HepG2 (cell line): ENCODE results near the gene ABCC9. TPM values are rescaled to one million over a fixed set of nuclear protein-coding genes. Genes with fewer than 3 reads are reported as not detected.

Source experiments
- ATAC-seq: fragments of 200-7000 bp; cut with Tn5 transposase; 3 replicates; pipeline ENCODE4 v1.9.1; 2020; ENCODE audit warnings: mild to moderate bottlenecking, moderate library complexity
- BruUV-seq: library from RNA; stranded (reverse); fragments of 400-500 nt; replicated peaks from 2 replicates; lab custom pipeline; 2021; lab: Mats Ljungman, UMichigan
- CTCF ChIA-PET: fragments of 300-600 bp; formaldehyde crosslinking; extraction: SDS; loops from one replicate; lab custom pipeline; 2021; ENCODE audit warnings: low total read pairs, inconsistent platforms, low intra/inter-chr PET ratio; lab: Yijun Ruan, JAX
- POLR2A ChIA-PET: fragments of 350-600 bp; sonication (Branson Sonifier 250); formaldehyde crosslinking; loops from one replicate; lab custom pipeline; 2020; ENCODE audit warnings: antibody characterized with exemption, inconsistent platforms; lab: Yijun Ruan, JAX
- DNase-seq: peaks from one replicate; pipeline ENCODE4 v3.0.0-alpha.2; 2015; ENCODE audit warnings: low spot score
- FAIRE-seq: peaks from 3 replicates; lab custom pipeline; 2011; peaks lifted over from hg19 to GRCh38; lab: Jason Lieb, UNC
- H2AFZ ChIP-seq: one replicate; pipeline ENCODE4 v1.6.1; 2011; ENCODE audit warnings: low read length, inconsistent platforms
- H3K27ac ChIP-seq: fragments of 300-600 bp; 3 replicates; pipeline ENCODE4 v1.8.0; 2011; ENCODE audit warnings: mixed run types, mild to moderate bottlenecking, mixed read lengths, low read length, inconsistent platforms; ENCODE audit not compliant: insufficient read depth; ENCODE audit errors: extremely low read length
- H3K27me3 ChIP-seq, 2 experiments: fragments of 200-600 bp in 1 of 2; 2 replicates in 1 of 2; 3 replicates in 1 of 2; pipeline versions ENCODE4 v1.6.0 to v1.8.0; 2011; ENCODE audit warnings: low read length in 2 of 2, mild to moderate bottlenecking in 2 of 2, moderate library complexity in 2 of 2, inconsistent platforms in 1 of 2; ENCODE audit not compliant: insufficient read depth in 2 of 2, control insufficient read depth in 1 of 2
- H3K36me3 ChIP-seq, 2 experiments: fragments of 200-600 bp in 1 of 2; replicated peaks in 1 of 2; 2 replicates in 1 of 2; 3 replicates in 1 of 2; pipeline versions ENCODE4 v1.5.1 to v1.8.0; 2011; ENCODE audit warnings: low read length in 2 of 2, inconsistent platforms in 1 of 2; ENCODE audit not compliant: insufficient read depth in 2 of 2, control insufficient read depth in 1 of 2
- H3K4me1 ChIP-seq: 2 replicates; pipeline ENCODE4 v1.5.1; 2012; ENCODE audit warnings: low read length, inconsistent platforms; ENCODE audit not compliant: insufficient read depth
- H3K4me2 ChIP-seq: 2 replicates; pipeline ENCODE4 v1.6.0; 2011; ENCODE audit warnings: low read depth, low read length, inconsistent platforms
- H3K4me3 ChIP-seq, 3 experiments: fragments of 200-600 bp in 1 of 3; sonication (generic), shearing (Covaris generic) in 1 of 3; replicated peaks in 1 of 3; 2 replicates each; pipeline ENCODE4 v1.5.1; 2011 to 2016; ENCODE audit warnings: low read length in 3 of 3, inconsistent platforms in 2 of 3, low read depth in 2 of 3, mild to moderate bottlenecking in 2 of 3, control low read depth in 1 of 3, mixed read lengths in 1 of 3; ENCODE audit not compliant: insufficient read depth in 1 of 3
- H3K79me2 ChIP-seq: one replicate; pipeline ENCODE4 v1.6.1; 2011; ENCODE audit warnings: low read length, inconsistent platforms; ENCODE audit not compliant: insufficient read depth
- H3K9ac ChIP-seq: 2 replicates; pipeline ENCODE4 v1.6.0; 2011; ENCODE audit warnings: mild to moderate bottlenecking, low read depth, low read length, inconsistent platforms; ENCODE audit not compliant: insufficient read depth
- H3K9me3 ChIP-seq: 2 replicates; pipeline ENCODE4 v1.5.1; 2012; ENCODE audit warnings: mild to moderate bottlenecking, low read length
- H4K20me1 ChIP-seq: 2 replicates; pipeline ENCODE4 v1.6.0; 2011; ENCODE audit warnings: inconsistent platforms, mild to moderate bottlenecking, low read length, moderate library complexity; ENCODE audit not compliant: insufficient read depth
- ARID5B ChIP-seq: IDR thresholded peaks from 2 replicates; pipeline ENCODE4 v1.4.0; 2020; ENCODE audit warnings: mild to moderate bottlenecking, missing genetic modification reagents
- MAFK ChIP-seq, 2 experiments: IDR thresholded peaks in 1 of 2; conservative IDR thresholded peaks in 1 of 2; 2 replicates each; pipeline ENCODE4 v1.6.1; 2011; ENCODE audit warnings: improper control_type of control experiment in 2 of 2, low read length in 2 of 2
- MEF2D ChIP-seq: sonication (generic); formaldehyde crosslinking; IDR thresholded peaks from 2 replicates; pipeline ENCODE4 v1.5.1; 2020; ENCODE audit warnings: mild to moderate bottlenecking, missing genetic modification reagents
- NFE2L2 ChIP-seq: fragments of 150-350 bp; IDR thresholded peaks from 2 replicates; pipeline ENCODE4 v1.6.1; 2014; ENCODE audit warnings: low read length
- SMAD1 ChIP-seq: sonication (generic); formaldehyde crosslinking; IDR thresholded peaks from 2 replicates; pipeline ENCODE4 v1.4.0; 2020; ENCODE audit warnings: missing genetic modification reagents, low read depth, mild to moderate bottlenecking, borderline replicate concordance
- YEATS2 ChIP-seq: sonication (generic); formaldehyde crosslinking; IDR thresholded peaks from 2 replicates; pipeline ENCODE4 v1.4.0; 2020; ENCODE audit warnings: missing genetic modification reagents, borderline replicate concordance
- ZNF160 ChIP-seq: sonication (generic); formaldehyde crosslinking; IDR thresholded peaks from 2 replicates; pipeline ENCODE4 v1.8.0; 2022; ENCODE audit warnings: mild to moderate bottlenecking, inconsistent platforms, missing genetic modification reagents
- ZNF552 ChIP-seq: sonication (generic); formaldehyde crosslinking; IDR thresholded peaks from 2 replicates; pipeline ENCODE4 v1.9.0; 2022; ENCODE audit warnings: missing genetic modification reagents, mild to moderate bottlenecking, borderline replicate concordance
- WGBS: methylation state at CpG from one replicate; pipeline ENCODE4 v1.1.6; 2017; ENCODE audit warnings: low lambda C conversion rate; 5-methylcytosine and 5-hydroxymethylcytosine counted together
- in situ Hi-C: cut with HindIII; loops from 2 replicates; pipeline ENCODE4 v1.10.0; 2017; ENCODE audit warnings: low pct_unique_long_range_greater_than_20kb; ENCODE audit not compliant: extremely low pct_ligation_motif_present
- intact Hi-C: fragments of 100-400 bp; cut with micrococcal nuclease; formaldehyde crosslinking; loops from one replicate; pipeline ENCODE4 v1.10.0; 2022; ENCODE audit not compliant: unreplicated experiment
- polyA plus RNA-seq, 8 experiments: library from polyadenylated mRNA; depleted of rRNA in 3 of 8; stranded (reverse) in 7 of 8; unstranded in 1 of 8; fragments of >200 nt; fragmentation: Illumina TruSeq in 4 of 8; extraction: Trizol in 4 of 8; gene quantifications; 2 replicates each; pipeline versions ENCODE4 v1.2.1 to v1.2.3, GENCODE V29; 2011 to 2016; ENCODE audit warnings: low read depth in 4 of 8, missing spikeins in 1 of 8, mixed read lengths in 1 of 8; ENCODE audit not compliant: insufficient read depth in 1 of 8
- total RNA-seq, 5 experiments: library from RNA; depleted of rRNA; stranded (reverse); fragments of >200 nt; fragmentation: Illumina TruSeq; extraction: Trizol; gene quantifications; 2 replicates each; pipeline ENCODE4 v1.2.3, GENCODE V29; 2016; ENCODE audit warnings: low read depth in 1 of 5

Gene ABCC9
- total and polyA plus RNA-seq, 2 of the 13 experiments (the other 11 are each of a cell fraction or from before 2014, with no cell fraction given), result not detected

GRCh38 chr12:21946983-21947382 is 5.8 kb upstream of the ABCC9 start:
- ChIA-PET CTCF (no interaction called here), POLR2A (no interaction called here)
- ATAC-seq (no peak), FAIRE-seq (no peak), DNase-seq (no peak)
- intact Hi-C loops, result no loop called here
- H3K9me3 ChIP-seq, result peaks cover 35% of the 10 kb centered on the region
- H3K36me3 ChIP-seq, result no peaks in the 10 kb centered on the region
- H4K20me1 ChIP-seq, result no peaks in the 10 kb centered on the region
- H3K79me2 ChIP-seq, result no peaks in the 10 kb centered on the region
- no peak overlapping the region for H3K4me3 ChIP-seq
- in situ Hi-C loops, result no loop called here
- peaks cover 0 to 7% of the 10 kb centered on the region in 2 experiments; a peak in 4 of 5 replicates for H3K27me3 ChIP-seq
- H3K4me2 ChIP-seq, result no peak overlapping the region
- no peak overlapping the region for H2AFZ ChIP-seq
- H3K9ac ChIP-seq, result no peak overlapping the region
- no TSS peak for BruUV-seq
- TF ChIP-seq ZNF160 (peak; percentile 98), SMAD1 (no peak), ZNF552 (CRISPR knock-in tag) (no peak)
- H3K27ac ChIP-seq, result no peak overlapping the region
- no peaks in the 10 kb centered on the region for H3K4me1 ChIP-seq

- DNase-seq (no peak), ATAC-seq (no peak), FAIRE-seq (no peak)
- no peaks in the 10 kb centered on the region for H3K36me3 ChIP-seq
- H2AFZ ChIP-seq, result no peak overlapping the region
- TF ChIP-seq MEF2D (CRISPR knock-in tag), result no peak
- TF ChIP-seq ARID5B, result no peak
- TF ChIP-seq MAFK (conservative IDR thresholded peaks at IDR 0.05 in 1 of 2, IDR thresholded peaks at IDR 0.05 in 1 of 2; ENCODE audit: low read length in 2 of 2), result 0 out of 4 replicates have a peak, but pooled peaks of 1 of the 2 experiments have one; percentile 31
- peak; percentile 62 for TF ChIP-seq NFE2L2
- TF ChIP-seq YEATS2, result no peak
- H3K9me3 ChIP-seq, result peaks cover 22% of the 10 kb centered on the region
- H3K27me3 ChIP-seq, result peaks cover 0 to 25% of the 10 kb centered on the region in 2 experiments; a peak in 4 of 5 replicates
- 1% methylated on average over 4 of the region's 4 CpGs for WGBS
- H3K4me1 ChIP-seq, result peaks cover 4% of the 10 kb centered on the region; the same call in 1 of the 2 replicates
- no peaks in the 10 kb centered on the region for H3K79me2 ChIP-seq
- H3K9ac ChIP-seq, result no peak overlapping the region
- no peaks in the 10 kb centered on the region for H4K20me1 ChIP-seq
- ChIA-PET POLR2A (no interaction called here), CTCF (no interaction called here)
- H3K27ac ChIP-seq, result no peak overlapping the region
- BruUV-seq, result no TSS peak
- intact Hi-C loops, result no loop called here
- no peak overlapping the region for H3K4me3 ChIP-seq
- in situ Hi-C loops, result no loop called here
- H3K4me2 ChIP-seq, result no peak overlapping the region
Observed at GRCh38 chr12:21945002-21945401, 3.8 kb upstream of the ABCC9 start.
